ENCODE data around the gene PTPRR.

Gene PTPRR

GRCh38 chr12:70607107-70607506 is 313.4 kb downstream of the PTPRR start:
- TF ChIP-seq ZFP3 (CRISPR knock-in tag; IDR thresholded peaks at IDR 0.05): no peak
- TF ChIP-seq POU6F1 (CRISPR knock-in tag; IDR thresholded peaks at IDR 0.05; ENCODE audit: borderline replicate concordance, low read depth): no peak
- no peak for TF ChIP-seq ZFP30 (CRISPR knock-in tag; IDR thresholded peaks at IDR 0.05)
- no peak for TF ChIP-seq TSHZ2 (CRISPR knock-in tag; IDR thresholded peaks at IDR 0.05)
- no peak for TF ChIP-seq BACH2 (CRISPR knock-in tag; IDR thresholded peaks at IDR 0.05; ENCODE audit: borderline replicate concordance)
- TF ChIP-seq CSRNP3 (CRISPR knock-in tag; IDR thresholded peaks at IDR 0.05): no peak
- TF ChIP-seq ZNF8 (CRISPR knock-in tag; IDR thresholded peaks at IDR 0.05): no peak
- no peak for TF ChIP-seq RARB (CRISPR knock-in tag; IDR thresholded peaks at IDR 0.05)
- no peak for TF ChIP-seq TCF4 (CRISPR knock-in tag; IDR thresholded peaks at IDR 0.05; ENCODE audit: borderline replicate concordance)
- TF ChIP-seq CSDC2 (CRISPR knock-in tag; IDR thresholded peaks at IDR 0.05): no peak
- no peak for TF ChIP-seq ZC3H10 (CRISPR knock-in tag; IDR thresholded peaks at IDR 0.05)
- ATAC-seq: no peak

GRCh38 chr12:70605976-70606375 is 314.6 kb downstream of the PTPRR start:
- no peak for ATAC-seq

GRCh38 chr12:70604662-70605061 is 315.9 kb downstream of the PTPRR start:
- TF ChIP-seq POU6F1 (CRISPR knock-in tag; IDR thresholded peaks at IDR 0.05; ENCODE audit: borderline replicate concordance, low read depth): no peak
- TF ChIP-seq CREB5 (CRISPR knock-in tag; IDR thresholded peaks at IDR 0.05; ENCODE audit: low read depth): no peak
- TF ChIP-seq ZFP30 (CRISPR knock-in tag; IDR thresholded peaks at IDR 0.05): no peak
- no peak for TF ChIP-seq CSDC2 (CRISPR knock-in tag; IDR thresholded peaks at IDR 0.05)
- TF ChIP-seq CSRNP3 (CRISPR knock-in tag; IDR thresholded peaks at IDR 0.05): no peak
- TF ChIP-seq TOX (CRISPR knock-in tag; IDR thresholded peaks at IDR 0.05; ENCODE audit: borderline replicate concordance): no peak
- TF ChIP-seq ZNF70 (CRISPR knock-in tag; IDR thresholded peaks at IDR 0.05): no peak
- no peak for TF ChIP-seq ZC3H10 (CRISPR knock-in tag; IDR thresholded peaks at IDR 0.05)
- no peak for TF ChIP-seq TCF4 (CRISPR knock-in tag; IDR thresholded peaks at IDR 0.05; ENCODE audit: borderline replicate concordance)
- no peak for ATAC-seq

More at GRCh38 chr12:70605976-70606375, 314.6 kb downstream of the PTPRR start:
- TF ChIP-seq CSDC2 (CRISPR knock-in tag; IDR thresholded peaks at IDR 0.05): no peak
- no peak for TF ChIP-seq ESRRG (CRISPR knock-in tag; IDR thresholded peaks at IDR 0.05)
- no peak for TF ChIP-seq ZFP3 (CRISPR knock-in tag; IDR thresholded peaks at IDR 0.05)
- TF ChIP-seq ZC3H10 (CRISPR knock-in tag; IDR thresholded peaks at IDR 0.05): no peak

GRCh38 chr12:70603044-70603443 is 317.5 kb downstream of the PTPRR start:
- ATAC-seq: no peak
- TF ChIP-seq CSRNP3 (CRISPR knock-in tag; IDR thresholded peaks at IDR 0.05): no peak
- no peak for TF ChIP-seq PATZ1 (CRISPR knock-in tag; IDR thresholded peaks at IDR 0.05; ENCODE audit: borderline replicate concordance)
- TF ChIP-seq BACH2 (CRISPR knock-in tag; IDR thresholded peaks at IDR 0.05; ENCODE audit: borderline replicate concordance): no peak
- no peak for TF ChIP-seq SNAI2 (CRISPR knock-in tag; IDR thresholded peaks at IDR 0.05)
- no peak for TF ChIP-seq ZFP3 (CRISPR knock-in tag; IDR thresholded peaks at IDR 0.05)
- TF ChIP-seq ZNF565 (CRISPR knock-in tag; conservative IDR thresholded peaks at IDR 0.05; ENCODE audit: low read depth): no peak

All from SK-N-SH treated with all-trans-retinoic acid at 6 μM for 48 hours (cell line).